Subcutaneous adipose tissue (tissue), 4 donors: ENCODE measurements around the gene SPRY4. TPM values are rescaled to one million over a fixed set of nuclear protein-coding genes. Genes with fewer than 3 reads are reported as not detected.

Experiments
- CTCF ChIP-seq: fragments of 450-650 bp; IDR thresholded peaks from one replicate; pipeline ENCODE4 v1.5.1; 2016; ENCODE audit warnings: low read depth, mild to moderate bottlenecking, control low read depth, antibody characterized with exemption, moderate library complexity
- total RNA-seq, 4 donors: library from RNA; depleted of rRNA; stranded (reverse); fragments of >200 nt; gene quantifications; one replicate each; pipeline ENCODE4 v1.1.0, GENCODE V29; 2016

SPRY4 gene
- total RNA-seq, 4 donors from 2014 or later = 7.0 to 40.4 (median 23.7) TPM

- TF ChIP-seq CTCF = no peak
These were observed 8.1 kb downstream of the SPRY4 start for GRCh38 chr5:142316681-142317080.

GRCh38 chr5:142316051-142316450, 8.8 kb downstream of the SPRY4 start:
- TF ChIP-seq CTCF = no peak

GRCh38 chr5:142315096-142315900, 9.5 kb downstream of the SPRY4 start:
- TF ChIP-seq CTCF = no peak

- TF ChIP-seq CTCF = no peak
These were observed 10.2 kb downstream of the SPRY4 start for GRCh38 chr5:142314606-142315005.

GRCh38 chr5:142314109-142314508, 10.7 kb downstream of the SPRY4 start:
- TF ChIP-seq CTCF = no peak

- TF ChIP-seq CTCF = no peak
These were observed 11.1 kb downstream of the SPRY4 start for GRCh38 chr5:142313682-142314081.

GRCh38 chr5:142313275-142313674, 11.5 kb downstream of the SPRY4 start:
- no peak for TF ChIP-seq CTCF
